Stimulated activated CD4-positive, alpha-beta T cell treated with anti-CD3 and anti-CD28 coated beads, Interleukin-1b, Interleukin-23, amount 100 ng/mL, for 4 hours (primary cell): ENCODE results near the gene STEAP1.
"Not testable (repeated sequence)": the region's sequence is repeated elsewhere in the genome, so short reads cannot be mapped to it uniquely, and the experiment has no call there.

Experiments
- DNase-seq, 2 donors: peaks; one replicate each; pipeline ENCODE4 v3.0.0-alpha.2; 2020; ENCODE audit warnings: low read depth in 2 of 2

Gene STEAP1

DNA sequence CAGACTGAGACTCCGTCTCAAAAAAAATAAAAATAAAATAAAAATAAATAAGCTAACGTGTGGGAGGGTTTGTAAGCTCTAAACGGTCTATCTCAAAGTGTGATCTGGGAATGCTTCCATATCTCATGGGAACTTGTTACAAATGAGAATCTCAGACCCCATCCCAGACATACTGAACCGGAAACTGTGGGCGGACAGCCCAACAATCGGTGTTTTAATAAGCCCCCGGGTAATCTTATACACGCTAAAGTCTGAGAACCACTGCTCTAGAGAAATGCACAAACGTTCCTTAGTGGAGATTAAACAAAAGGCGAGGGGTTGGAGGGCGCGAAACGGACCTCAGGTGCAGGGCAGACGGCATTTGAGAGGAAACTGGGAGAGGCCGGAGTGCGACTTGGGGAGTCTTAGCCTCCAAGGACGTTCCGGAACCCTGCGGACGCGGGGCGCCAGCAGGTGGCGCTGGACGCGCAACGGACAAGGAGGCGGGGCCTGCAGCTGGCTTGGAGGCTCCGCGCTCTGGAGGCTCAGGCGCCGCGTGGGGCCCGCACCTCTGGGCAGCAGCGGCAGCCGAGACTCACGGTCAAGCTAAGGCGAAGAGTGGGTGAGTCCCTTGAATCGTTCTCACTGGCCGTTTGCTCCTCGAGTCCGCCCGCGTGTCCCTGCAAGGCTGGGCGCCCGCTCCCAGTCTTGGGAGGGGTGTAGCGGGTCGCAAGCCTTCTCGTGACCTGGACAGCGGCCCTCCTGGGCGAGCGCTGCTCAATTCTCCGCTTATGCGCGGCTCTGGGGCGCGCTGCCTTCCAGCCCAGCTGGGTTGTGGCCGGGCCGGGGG lies at the start of gene STEAP1:
Gene STEAP1 (plus strand): TSS at position 527 of the 829 bp plus-strand sequence. CDS start 5,320 bp downstream, outside the sequence.
- DNase-seq, result peak; percentile 83 to 87

DNA sequence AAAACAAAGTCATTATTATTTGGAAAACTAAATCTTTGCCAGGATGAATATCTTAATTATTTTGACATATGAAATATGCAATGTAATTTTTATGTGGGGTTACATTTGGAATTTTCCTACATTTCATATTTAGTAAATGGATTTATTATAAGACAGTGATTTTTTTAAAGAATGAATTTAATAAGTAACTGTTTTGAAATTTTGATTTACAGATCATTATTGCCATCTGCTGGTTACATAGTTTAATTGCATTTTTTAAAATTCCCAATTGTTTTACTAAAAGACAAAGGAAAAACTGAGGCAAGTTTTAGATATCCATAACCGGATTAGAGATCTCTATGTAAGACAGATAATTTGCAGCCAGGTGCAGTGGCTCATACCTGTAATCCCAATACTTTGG lies 39.3 kb upstream of the STEAP1 start:
- not testable (repeated sequence) for DNase-seq

DNA sequence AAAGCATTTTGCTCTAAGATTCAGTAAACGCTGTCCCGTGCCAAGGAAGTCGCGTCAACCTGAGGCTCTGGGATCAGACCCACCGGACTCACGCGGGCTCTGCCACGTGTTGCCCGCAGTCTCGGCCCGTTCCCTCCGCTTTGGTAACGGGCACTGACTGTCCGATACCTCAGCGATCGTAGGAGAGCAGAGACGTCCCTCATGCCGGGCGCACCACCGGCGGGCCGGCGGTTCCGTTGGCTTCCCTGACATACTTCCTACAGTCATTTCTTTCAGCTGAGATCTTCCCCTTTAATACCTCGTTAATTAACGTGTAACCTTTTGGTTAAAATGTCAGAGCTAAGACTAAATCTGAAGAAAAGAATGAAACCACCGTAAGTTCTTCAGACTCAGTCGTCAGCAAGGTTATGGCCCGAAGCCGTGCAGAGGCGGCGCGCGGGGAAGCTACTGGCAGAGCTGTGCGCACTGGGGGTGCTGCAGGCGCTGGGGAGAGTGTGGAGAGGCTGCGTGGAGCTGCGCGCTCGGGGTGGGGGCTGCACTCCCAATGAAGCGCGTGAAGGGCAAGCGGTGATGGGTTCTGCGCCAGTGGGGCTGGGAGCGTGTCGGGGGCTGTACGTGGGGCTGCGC lies 35.6 kb upstream of the STEAP1 start:
- DNase-seq, result not testable (repeated sequence)

DNA sequence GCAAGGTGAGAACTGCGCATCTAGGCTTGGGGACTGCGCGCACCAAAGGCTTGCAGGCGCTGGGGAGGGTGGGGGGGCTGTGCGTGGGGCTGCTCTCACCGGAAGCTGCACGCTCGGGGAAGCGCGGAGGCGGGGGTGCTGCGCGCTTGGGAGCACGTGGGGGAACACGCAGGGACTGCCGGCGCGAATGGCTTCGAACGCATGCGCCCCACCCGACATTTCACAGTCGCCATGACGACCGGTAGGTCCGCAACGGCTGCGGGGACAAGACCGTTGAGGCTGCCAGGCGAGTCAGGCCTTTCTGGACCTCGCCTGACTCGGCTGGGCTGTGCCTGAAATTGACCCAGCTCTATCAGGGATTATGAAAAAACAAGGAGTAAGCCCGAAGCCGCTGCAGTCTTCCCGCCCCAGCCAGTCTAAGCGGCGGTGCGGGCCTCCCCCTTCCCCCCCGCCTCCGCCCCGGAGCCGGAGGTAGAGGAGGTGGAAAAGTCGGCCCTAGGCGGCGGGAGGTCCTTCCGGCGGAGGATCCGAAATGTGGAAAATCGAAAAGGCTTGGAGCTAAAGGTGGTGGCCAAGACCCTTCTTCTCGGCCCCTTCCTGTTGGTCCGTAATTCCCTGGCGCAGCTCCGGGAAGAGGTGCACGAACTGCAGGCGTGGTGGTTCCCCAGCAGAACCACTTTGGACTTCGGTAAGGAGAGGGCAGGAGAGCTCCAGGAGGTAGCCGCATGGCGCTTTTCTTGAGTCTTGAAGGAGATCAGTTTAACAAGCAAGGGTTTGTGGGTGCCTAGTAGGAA lies 34.9 kb upstream of the STEAP1 start:
- peak; percentile 17 to 18 for DNase-seq

DNA sequence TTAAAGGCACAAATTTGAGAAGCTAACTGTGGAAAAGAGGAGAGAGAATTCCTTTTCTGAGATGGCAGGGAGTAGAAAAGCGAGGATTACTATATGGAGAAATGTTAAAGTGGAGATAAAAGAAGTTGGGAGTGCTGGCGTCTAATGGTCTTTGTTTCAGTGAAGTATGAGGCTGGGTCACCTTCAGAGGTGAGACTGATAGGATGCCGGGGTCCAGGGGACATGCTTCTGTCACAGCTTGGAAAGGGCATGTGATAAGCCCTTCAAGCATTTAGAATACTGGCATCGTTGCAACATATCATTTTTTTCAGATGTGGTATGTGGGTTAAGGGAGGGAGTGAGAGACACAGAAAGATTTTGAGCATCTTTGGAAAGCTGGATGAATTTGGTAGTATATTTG lies 34.1 kb upstream of the STEAP1 start:
- not testable (repeated sequence) for DNase-seq

DNA sequence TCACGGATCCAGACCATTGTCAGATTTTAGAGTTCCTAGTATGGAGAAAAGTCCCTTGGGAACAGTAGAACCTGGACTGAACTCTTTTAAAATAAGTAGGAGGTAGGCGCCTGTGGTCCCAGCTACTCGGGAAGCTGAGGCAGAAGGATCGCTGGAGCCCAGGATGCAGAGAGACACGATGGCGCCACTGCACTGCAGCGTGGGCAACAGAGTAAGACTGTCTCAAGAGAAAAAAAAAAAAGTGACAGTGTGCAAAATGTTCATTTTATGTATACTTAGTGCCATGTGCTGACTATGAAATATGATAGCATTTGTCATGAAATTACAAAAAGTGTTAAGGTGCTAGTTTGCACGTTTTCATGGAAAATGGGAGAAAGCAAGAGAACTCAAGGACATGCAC lies 22.5 kb upstream of the STEAP1 start:
- DNase-seq, result not testable (repeated sequence)

DNA sequence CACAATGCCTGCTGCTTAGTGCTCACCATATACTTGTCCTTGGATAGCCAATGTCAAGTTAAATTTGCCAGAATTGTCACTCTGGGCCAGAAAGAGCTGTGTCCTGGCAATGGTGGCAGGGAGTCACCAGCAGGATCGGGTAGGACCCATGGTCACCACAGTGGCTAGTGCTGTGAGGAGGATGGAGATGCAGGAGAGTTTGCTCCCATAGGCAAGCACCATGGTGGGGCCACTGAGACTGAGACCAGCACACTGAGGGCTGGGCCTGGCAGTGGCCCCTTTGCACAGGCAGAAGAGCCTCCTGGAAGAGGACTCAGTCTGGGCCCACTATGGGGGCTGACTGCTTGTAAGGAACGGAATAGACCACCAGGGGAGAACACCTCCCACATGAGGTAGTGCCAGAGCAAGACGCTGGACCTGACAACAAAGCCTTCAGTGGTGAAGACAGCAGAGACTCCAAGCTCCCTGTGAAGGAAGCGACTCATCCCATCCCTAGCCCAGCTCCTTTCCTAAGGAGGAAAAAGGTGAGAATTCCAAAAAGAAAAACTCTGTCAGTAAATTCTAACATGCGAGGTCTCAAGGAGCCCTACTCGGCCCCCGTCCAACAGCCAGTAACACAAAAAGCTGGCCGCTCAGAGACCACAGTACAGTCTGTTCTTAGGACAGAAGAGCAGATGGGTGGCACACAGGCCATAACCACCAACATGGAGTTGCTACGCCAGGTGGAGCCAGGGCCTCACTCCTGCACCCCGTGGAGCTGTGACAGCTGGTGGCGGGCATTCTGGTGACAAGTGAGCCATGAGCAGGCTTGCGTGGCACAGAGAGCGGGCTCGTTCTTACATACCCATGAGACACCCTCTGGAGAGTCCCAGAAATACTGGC lies 6.9 kb upstream of the STEAP1 start:
- not testable (repeated sequence) for DNase-seq

DNA sequence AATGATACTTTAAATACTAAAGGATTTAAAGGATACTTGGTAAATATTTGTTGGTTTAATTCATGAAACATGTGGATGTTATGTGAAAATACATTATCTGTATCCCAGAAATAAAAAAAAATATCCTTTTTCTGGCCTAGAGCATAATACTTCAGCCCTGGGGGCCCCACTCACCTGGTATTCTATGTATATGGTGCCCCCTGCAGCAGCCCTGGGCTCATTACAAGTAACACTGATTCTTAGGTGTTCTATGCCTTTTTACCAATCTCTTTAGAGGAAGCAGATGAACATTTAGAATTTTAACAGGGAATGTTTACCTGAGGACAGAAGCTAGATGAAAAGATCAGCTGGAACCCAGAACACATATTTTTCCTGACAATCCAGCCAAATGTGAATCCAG lies 4.8 kb upstream of the STEAP1 start:
- DNase-seq, result not testable (repeated sequence)

DNA sequence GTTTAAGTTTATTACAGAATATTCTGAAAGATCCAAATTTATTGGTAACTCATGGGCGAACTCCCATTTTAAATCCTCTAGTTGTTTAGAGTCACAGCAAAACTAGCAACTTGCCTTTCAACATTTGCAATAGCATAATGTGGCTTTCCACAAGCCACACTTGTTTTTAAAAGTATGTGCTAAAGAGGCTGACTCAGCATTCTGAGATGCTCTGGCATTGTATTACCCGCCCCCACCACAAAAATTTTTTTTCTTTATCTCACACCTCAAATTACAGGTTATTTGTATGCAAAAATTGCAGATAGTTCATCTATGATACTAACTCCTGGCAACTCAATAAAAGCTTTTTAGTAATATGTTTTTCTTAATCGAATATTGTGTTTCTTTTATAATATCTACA lies 2.4 kb upstream of the STEAP1 start:
- DNase-seq, result not testable (repeated sequence)

DNA sequence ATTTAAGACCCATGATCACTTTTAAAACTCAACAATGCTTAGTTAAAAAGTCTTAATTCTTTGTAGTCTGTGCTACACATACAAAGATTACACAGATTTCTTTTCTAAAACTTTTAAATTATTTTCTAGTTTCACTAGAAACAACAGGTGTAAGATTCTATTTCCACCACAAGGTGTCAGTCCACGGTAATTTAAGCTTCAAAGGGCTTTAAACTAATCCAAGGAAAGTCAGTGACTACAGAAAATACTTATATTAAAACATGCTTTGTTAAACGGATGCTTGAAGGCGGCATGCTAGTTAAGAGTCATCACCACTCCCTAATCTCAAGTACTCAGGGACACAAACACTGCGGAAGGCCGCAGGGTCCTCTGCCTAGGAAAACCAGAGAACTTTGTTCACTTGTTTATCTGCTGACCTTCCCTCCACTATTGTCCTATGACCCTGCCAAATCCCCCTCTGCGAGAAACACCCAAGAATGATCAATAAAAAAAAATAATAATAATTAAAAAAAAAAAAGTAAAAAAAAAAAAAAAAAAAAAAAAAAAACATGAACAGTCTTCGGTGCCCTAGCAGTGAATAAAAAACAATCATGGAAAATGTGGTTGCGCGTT lies 1.5 kb upstream of the STEAP1 start:
- DNase-seq, result not testable (repeated sequence)

DNA sequence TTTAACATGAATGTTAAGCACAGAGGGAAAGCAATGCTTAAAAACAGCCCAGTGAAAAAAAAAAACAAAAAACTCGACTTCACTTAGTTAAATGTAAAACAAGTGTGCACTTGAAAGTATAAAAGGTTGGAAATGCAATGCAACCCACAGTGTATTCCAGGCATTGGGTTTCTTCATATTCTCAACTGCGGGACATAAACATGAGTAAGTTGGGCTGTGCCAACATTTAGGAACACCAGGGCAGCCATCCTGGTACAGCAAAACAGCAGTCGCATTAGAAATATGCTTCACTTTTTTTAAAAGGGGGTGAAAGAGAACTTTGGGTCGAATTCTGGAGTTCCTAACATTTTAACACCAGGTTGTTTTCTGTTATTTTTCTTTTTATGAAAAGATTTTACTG lies 937 bp downstream of the STEAP1 start:
- no peak for DNase-seq

DNA sequence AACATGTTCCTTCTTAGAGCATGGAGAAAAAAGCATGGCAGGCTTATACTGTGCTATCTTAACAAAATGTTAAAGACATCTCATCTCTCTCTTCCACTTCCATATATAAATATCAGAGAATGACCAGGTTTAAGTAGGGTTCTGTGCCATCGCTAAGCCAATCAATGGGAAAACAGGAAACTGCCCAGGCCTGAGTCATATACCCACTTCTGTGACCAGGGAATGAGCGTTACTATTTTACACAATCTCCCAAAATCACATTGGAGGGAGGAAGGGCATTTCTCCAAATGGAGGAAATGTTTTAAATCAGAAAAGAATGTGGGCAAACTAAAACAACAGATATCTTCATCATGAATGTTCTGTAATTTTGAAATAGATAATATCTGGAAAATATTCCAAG lies 3.1 kb downstream of the STEAP1 start:
- not testable (repeated sequence) for DNase-seq

DNA sequence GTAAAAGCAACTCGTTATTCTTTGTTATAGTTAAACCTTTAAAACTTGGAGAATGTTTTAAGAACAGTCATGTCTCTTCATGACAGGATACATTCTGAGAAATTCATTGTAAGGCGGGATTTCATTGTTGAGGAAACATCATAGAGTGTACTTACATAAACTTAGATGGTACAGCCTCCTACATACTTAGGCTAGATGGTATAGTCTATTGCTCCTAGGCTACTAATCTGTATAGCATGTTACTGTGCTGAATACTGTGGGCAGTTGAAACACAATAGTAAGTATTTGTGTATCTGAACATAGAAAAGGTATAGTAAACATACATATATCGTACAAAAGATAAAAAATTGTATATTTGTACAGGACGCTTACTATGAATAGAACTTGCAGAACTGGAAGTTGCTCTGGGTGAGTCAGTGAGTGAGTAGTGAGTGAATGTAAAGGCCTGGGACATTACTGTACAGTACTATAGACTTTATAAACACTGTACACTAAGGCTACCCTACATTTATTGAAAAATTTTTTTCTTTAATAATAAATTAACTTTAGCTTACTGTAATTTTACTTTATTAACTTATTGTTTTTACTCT lies 3.6 kb downstream of the STEAP1 start:
- not testable (repeated sequence) for DNase-seq

DNA sequence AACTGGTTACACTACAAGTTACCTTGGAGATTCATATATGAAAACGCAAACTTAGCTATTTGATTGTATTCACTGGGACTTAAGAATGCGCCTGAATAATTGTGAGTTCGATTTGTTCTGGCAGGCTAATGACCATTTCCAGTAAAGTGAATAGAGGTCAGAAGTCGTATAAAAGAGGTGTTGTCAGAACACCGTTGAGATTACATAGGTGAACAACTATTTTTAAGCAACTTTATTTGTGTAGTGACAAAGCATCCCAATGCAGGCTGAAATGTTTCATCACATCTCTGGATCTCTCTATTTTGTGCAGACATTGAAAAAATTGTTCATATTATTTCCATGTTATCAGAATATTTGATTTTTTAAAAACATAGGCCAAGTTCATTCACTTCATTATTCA lies 9.3 kb downstream of the STEAP1 start:
- no peak for DNase-seq

DNA sequence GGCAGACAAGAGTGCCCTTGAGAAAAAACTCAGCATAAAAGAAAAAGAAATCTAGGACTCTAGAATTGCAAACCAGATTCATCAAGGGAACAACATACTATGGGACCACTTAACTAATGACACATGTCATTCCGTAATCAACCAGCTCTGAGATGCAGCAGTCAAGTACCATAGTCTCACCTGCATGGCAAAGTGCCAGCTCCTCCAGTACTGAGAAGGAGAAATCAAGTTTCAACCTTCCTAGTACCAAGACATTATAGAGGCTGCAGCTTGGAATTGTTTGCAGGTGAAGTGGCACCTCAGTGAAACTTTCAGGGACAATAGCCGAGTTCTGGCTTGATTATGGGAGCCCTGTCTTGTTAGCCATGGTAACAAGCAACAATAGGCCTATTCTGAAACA lies 11.5 kb downstream of the STEAP1 start:
- DNase-seq, result no peak

DNA sequence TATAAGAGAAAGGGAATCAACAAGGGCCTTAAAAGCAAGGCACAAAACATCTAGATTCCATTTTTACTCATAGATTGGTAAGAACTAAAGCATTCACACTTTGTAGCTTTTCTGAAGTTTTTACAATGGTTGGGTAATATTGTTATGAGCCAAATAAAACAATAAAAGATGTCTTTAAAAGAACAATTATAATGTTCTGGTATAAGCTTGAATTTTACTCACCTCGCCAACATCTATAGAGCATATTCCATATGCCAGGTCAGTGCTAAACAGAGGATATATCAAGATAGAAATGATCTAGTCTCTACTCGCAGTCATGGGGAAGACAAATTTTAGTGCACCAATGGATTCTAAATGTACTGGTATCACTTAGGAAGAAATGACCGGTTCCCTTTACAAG lies 11.9 kb downstream of the STEAP1 start:
- no peak for DNase-seq

DNA sequence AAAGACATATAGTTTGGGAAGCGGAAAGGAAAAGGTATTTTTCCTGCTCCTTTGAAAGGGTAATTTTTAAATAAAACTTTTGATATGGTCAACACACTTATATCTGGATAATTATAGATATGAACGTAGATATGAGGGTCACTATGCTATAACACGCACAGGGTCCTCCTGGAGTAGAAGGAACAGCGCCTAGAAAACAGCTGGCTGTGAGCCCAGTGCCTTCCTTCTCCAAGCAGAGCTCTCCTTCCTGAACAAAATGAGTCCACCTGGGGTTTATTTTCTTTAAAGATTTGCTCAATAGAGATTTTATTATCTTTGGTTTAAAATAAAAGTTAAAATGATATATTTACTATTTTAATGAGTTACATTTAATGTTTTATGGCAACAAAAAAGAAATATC lies 13.1 kb downstream of the STEAP1 start:
- DNase-seq, result no peak

DNA sequence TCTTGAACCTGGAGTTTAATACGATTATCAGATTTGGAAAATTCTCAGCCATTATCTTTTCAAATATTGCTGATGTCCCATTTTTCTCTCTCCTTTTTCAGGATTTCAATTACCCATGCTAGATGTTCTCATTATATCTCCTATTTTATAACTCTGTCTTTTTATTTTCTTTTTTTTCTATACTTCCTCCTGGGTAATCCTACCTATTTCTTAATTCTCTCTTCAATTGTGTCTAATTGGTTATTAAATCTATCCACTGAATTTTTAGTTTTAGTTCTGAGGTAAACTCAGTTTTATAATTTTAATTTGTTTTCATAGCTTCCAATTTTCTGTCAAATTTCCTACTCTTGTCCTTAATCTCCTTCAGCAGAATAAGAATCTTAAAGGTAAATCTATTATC lies 15.6 kb downstream of the STEAP1 start:
- no peak for DNase-seq

DNA sequence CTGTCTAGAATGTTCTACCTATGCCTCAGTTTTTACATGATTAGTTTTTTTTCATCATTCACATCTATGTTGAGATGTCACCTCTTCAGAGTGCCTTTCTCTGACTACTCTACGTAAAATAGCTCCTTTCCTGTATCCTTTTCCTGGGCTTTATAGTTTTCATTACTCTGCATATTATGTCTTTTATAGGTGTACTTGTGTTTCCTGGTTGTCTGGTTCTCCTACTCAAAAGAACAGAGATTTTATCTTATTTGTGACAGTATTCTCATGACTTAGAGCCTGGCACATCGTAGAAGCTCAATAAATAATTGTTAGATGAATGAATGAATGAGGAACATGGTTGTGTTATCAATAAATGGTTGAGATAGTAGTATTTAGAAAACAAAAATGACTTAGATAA lies 17.9 kb downstream of the STEAP1 start:
- no peak for DNase-seq

DNA sequence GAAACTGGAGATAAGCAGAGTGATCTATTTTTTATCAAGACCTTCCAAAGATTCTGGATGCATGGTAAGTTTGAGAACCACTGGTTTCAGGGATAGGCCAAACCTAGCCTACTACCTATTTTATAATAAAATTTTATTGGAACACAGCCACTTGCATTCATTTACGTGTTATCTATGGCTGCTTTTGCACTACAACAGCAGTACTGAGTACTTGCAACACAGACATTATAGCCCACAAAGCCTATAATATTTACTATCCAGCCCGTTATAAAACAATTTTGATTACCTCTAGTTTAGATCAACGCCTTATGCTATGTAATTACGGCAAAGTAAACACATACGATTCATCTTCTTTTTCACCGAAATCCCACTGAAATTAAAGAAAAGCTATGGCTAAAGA lies 18.4 kb downstream of the STEAP1 start:
- DNase-seq, result no peak
